ENCODE measurements around the gene ARMC9.

ARMC9 gene

DNA sequence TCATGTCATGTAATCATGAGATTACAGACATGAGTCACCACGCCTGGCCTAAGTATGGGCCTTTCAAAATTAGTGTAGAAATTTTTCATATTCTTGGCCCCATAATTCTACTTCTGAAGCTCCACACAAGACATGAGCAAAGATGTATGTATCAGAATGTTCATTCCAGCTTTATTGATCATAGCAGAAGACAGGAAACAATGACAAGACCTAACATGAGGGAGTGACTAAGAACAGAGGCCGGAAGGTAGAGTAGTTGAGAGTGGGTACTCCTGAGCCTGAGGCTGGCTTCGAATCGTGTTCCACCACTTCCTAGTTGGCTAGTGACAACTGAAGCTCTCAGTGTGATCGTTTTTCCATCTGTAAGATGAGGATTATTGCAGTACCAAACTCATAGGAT is 89.3 kb downstream of the ARMC9 start:
- no peaks in the 10 kb centered on the region for H3K36me3 Mint-ChIP-seq
- no peak overlapping the region for H3K27ac Mint-ChIP-seq
- no peaks in the 10 kb centered on the region for H3K27me3 Mint-ChIP-seq
- H3K4me1 Mint-ChIP-seq, result no peaks in the 10 kb centered on the region
- no peak overlapping the region for H3K4me3 Mint-ChIP-seq
- ATAC-seq (ENCODE audit: low read depth) (no peak), DNase-seq (ENCODE audit: low spot score in 2 of 2) (no peak)
- H3K9me3 Mint-ChIP-seq, result no peaks in the 10 kb centered on the region

DNA sequence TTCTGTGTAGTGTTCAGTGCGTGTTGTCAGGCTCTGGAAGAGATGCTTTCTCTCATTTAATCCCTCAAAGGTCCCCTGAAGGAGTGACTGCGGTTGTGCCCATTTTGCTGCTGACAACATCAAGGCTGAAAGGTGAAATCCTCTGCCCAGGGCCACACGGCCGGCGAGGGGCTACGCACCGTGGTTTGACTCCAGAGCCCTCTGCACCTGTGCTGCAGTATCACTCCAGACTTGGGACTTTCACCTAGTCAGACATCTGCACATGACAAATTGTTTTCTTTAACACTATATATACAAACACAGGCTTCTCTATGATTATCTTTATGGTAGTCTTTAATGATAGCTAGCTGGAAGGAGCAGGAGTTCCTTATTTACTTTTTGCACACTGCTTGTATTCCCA is 90.2 kb downstream of the ARMC9 start:
- no peaks in the 10 kb centered on the region for H3K4me1 Mint-ChIP-seq
- ATAC-seq (ENCODE audit: low read depth) (no peak), DNase-seq (ENCODE audit: low spot score in 2 of 2) (no peak)
- H3K9me3 Mint-ChIP-seq, result no peaks in the 10 kb centered on the region
- no peaks in the 10 kb centered on the region for H3K27me3 Mint-ChIP-seq
- H3K27ac Mint-ChIP-seq, result no peak overlapping the region
- H3K4me3 Mint-ChIP-seq, result no peak overlapping the region
- no peaks in the 10 kb centered on the region for H3K36me3 Mint-ChIP-seq

DNA sequence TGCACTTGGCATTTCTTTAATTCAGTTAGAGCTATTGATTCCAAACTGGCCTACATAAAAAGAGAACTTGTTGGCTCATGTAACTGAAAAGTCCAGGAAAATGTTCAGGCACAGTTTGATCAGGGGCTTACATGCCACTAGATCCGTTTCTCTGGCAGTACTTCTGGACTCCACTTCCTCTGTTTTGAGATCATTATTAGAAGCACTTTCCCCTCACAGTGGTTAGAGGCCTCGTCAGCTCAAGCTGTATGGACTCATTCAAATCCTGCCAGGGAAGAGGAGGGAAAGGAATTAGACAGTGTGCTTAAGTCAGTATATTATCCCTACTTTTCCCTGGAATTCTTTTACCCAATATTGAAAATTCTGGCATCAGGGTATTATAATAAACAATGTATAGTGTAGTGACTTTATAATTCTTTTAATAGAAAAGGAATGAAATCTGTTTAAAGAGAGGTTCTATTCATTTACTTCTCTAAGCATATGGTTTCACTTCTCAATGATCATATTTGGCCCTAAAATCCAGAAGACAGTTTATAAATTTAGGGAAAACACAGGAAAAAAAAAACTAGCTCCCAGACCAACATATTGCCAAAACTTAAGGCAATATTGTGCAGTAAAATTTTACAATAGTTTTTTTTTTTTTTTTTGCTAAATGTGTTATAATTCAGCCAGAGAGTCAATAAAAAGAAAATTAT is 92.0 kb downstream of the ARMC9 start:
- Mint-ChIP-seq H3K4me3 (no peak overlapping the region), H3K4me1 (peaks cover 5% of the 10 kb centered on the region)
- DNase-seq (ENCODE audit: low spot score in 2 of 2), result no peak

DNA sequence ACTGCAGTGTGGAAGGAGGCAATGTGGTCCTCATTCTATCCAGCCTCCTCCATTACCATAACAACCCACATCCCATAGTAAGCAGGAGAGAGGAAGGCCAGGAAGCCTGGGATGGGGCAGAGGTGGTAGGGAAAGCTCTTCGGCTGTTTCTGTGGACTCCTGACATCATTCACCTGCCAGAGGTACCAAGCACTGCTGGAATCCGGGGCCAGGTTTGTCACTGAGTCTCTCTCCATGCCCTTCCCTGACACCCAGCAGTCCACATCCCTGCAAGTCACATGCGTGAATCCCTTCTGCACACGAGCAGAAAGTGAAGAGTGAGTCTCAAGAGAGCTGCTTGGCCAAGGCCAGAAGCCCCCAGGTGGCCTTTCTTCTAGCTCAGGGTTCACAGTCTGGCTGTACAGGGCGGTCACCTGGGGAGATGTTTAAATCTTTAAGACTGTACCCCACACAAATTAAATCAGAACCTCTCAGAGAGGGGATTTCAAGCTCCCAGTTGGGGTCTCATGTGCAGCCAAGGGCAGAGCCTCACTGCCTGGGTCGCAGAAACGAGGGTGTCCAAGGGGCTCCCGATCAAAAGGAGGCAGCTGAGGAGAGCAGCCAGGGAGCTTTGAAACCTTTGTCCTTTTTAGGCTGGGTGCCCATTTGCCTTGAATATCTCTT is 94.2 kb downstream of the ARMC9 start:
- no peaks in the 10 kb centered on the region for H3K36me3 Mint-ChIP-seq
- DNase-seq (ENCODE audit: low spot score in 2 of 2) (no peak), ATAC-seq (ENCODE audit: low read depth) (no peak)
- no peaks in the 10 kb centered on the region for H3K27me3 Mint-ChIP-seq
- H3K4me1 Mint-ChIP-seq, result peaks cover 7% of the 10 kb centered on the region
- no peak overlapping the region for H3K27ac Mint-ChIP-seq
- H3K4me3 Mint-ChIP-seq, result no peak overlapping the region
- no peaks in the 10 kb centered on the region for H3K9me3 Mint-ChIP-seq

More for the DNA sequence above, 92.0 kb downstream of the ARMC9 start:
- no peaks in the 10 kb centered on the region for H3K9me3 Mint-ChIP-seq
- no peak overlapping the region for H3K27ac Mint-ChIP-seq
- H3K27me3 Mint-ChIP-seq, result no peaks in the 10 kb centered on the region
- H3K36me3 Mint-ChIP-seq, result no peaks in the 10 kb centered on the region
- ATAC-seq (ENCODE audit: low read depth), result no peak

DNA sequence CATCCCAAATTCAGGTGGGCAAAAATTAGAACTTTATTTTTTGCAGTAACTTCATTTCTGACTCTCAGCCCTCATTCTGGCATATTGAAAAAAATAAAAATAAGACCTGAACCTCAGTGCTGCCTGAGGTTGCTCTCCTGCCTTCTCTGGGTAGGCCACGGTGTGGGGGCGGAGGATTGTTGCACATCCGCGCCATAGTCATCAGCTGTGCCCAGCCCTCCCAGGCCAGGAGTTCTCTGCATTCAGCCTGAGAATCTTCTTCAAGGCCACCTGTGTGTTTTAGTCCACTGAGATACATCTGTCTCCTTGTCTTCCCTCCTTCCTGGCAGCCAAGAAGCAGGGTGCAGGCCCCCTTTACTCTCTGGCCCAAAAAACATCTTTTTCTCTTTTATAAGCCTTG is 94.7 kb downstream of the ARMC9 start:
- no peaks in the 10 kb centered on the region for H3K27me3 Mint-ChIP-seq
- H3K27ac Mint-ChIP-seq, result no peak overlapping the region
- DNase-seq (ENCODE audit: low spot score in 2 of 2) (no peak), ATAC-seq (ENCODE audit: low read depth) (no peak)
- H3K4me1 Mint-ChIP-seq, result peaks cover 7% of the 10 kb centered on the region
- no peaks in the 10 kb centered on the region for H3K9me3 Mint-ChIP-seq
- H3K36me3 Mint-ChIP-seq, result no peaks in the 10 kb centered on the region
- no peak overlapping the region for H3K4me3 Mint-ChIP-seq

DNA sequence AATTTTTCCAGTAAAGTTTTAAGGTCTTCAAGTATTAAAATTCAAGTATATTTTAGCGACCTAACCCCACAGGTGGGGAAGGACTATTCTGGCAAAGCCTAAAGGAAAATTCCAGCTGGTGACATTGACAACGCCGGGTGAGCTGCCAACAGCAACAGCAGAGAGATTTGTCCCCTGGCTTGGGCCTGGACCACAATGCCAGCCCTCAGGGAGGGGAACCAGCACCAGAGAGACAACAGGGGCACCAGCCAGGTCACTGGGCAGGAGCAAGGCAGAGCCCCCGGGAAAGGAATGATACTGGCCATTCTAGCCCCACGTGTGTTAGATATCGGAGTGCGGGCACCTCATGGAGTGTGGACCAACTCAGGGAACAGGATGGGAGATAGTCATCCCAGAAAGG is 95.7 kb downstream of the ARMC9 start:
- H3K4me1 Mint-ChIP-seq, result peaks cover 8% of the 10 kb centered on the region
- no peaks in the 10 kb centered on the region for H3K27me3 Mint-ChIP-seq
- H3K36me3 Mint-ChIP-seq, result no peaks in the 10 kb centered on the region
- DNase-seq (ENCODE audit: low spot score in 2 of 2), result no peak
- no peak overlapping the region for H3K27ac Mint-ChIP-seq
- no peaks in the 10 kb centered on the region for H3K9me3 Mint-ChIP-seq
- no peak overlapping the region for H3K4me3 Mint-ChIP-seq
- no peak for ATAC-seq (ENCODE audit: low read depth)

DNA sequence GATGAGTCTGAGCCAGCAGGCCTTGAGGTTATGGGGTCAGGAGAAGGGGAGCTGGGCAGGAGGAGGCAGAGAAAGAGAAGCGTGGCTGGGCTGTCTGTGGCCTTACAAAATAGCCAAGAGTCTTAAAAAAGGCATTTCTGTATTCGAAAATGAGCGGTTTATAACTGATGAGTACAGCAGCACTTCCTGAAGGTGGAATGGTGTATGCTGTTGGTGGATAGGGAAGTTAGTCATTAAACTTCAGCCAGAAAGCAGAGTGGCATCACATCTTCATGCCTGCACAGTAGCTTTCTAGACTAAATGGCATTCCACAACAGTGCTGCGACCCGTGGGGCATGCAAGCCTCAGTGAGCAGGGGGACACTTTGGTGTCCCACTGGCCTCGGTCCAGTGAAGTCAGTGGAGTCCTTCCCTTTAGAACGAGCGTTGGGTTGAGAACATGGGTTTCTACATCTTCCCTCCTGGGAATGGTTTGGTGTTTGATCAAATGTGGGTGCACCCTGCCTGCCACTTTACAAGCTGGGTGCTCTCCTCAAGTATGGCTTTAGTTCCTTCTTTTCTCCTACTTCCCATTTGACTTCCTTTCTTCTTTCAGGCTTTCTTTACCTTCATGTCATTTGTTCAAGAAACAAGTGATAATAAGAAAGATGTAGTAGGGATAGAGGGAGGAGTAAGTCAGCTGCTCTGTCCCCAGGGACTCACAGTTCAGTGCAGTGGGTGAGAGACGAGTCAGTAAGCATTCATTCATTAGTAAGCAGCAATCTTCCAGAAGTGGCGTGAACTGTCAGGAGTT is 96.3 kb downstream of the ARMC9 start:
- Mint-ChIP-seq H3K4me3 (no peak overlapping the region), H3K9me3 (no peaks in the 10 kb centered on the region), H3K27ac (no peak overlapping the region), H3K27me3 (no peaks in the 10 kb centered on the region), H3K4me1 (peaks cover 13% of the 10 kb centered on the region), H3K36me3 (no peaks in the 10 kb centered on the region)
- DNase-seq (ENCODE audit: low spot score in 2 of 2) (no peak), ATAC-seq (ENCODE audit: low read depth) (no peak)

DNA sequence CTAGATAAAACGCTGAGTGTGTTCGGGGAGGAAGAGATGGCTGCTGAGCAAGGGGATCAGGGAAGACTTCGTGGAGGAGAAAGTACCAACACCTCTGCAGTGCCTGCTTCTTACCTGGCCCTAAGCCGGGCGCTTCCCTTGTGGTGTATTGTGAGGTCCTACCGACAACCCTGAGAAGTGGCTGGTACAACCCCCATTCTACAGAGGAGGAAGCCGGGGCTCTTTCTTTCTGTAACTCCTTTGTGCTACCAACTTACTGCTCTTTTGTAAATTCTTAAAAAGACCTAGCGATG is 96.9 kb downstream of the ARMC9 start:
- Mint-ChIP-seq H3K9me3 (no peaks in the 10 kb centered on the region), H3K36me3 (no peaks in the 10 kb centered on the region), H3K27ac (no peak overlapping the region), H3K4me1 (peaks cover 17% of the 10 kb centered on the region), H3K4me3 (no peak overlapping the region), H3K27me3 (no peaks in the 10 kb centered on the region)
- ATAC-seq (ENCODE audit: low read depth) (no peak), DNase-seq (ENCODE audit: low spot score in 2 of 2) (no peak)

DNA sequence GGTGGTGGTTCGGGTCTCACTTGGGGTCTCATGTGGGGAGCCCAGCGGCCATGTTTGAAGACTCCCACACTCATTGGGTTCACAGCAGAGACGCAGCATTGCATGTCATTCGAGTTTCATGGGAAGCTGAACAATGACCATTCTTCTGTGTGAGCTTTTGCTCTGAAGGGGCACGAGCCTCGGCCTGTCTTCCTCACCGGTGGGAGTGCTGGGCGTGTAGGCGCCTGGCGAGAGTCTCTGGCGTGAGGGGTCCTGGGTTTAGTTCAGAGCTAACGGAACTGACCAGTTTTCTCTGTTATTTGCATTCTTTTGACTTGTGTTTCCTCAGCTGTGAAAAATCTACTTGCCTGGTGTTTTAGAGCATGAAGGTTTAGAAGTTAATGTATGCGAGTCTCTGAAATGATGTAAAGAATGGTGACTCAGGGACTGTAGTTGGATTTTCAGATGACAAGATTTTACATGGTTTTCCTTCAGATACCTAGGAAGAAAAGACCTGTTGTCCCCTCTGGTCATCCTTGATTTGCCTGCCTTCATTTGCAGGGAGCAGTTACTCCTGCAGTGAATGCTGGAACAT is 98.1 kb downstream of the ARMC9 start:
- ATAC-seq (ENCODE audit: low read depth), result no peak
- Mint-ChIP-seq H3K36me3 (no peaks in the 10 kb centered on the region), H3K27ac (no peak overlapping the region), H3K27me3 (no peaks in the 10 kb centered on the region), H3K4me3 (no peak overlapping the region), H3K9me3 (no peaks in the 10 kb centered on the region), H3K4me1 (peaks cover 23% of the 10 kb centered on the region)
- no peak for DNase-seq (ENCODE audit: low spot score in 2 of 2)

DNA sequence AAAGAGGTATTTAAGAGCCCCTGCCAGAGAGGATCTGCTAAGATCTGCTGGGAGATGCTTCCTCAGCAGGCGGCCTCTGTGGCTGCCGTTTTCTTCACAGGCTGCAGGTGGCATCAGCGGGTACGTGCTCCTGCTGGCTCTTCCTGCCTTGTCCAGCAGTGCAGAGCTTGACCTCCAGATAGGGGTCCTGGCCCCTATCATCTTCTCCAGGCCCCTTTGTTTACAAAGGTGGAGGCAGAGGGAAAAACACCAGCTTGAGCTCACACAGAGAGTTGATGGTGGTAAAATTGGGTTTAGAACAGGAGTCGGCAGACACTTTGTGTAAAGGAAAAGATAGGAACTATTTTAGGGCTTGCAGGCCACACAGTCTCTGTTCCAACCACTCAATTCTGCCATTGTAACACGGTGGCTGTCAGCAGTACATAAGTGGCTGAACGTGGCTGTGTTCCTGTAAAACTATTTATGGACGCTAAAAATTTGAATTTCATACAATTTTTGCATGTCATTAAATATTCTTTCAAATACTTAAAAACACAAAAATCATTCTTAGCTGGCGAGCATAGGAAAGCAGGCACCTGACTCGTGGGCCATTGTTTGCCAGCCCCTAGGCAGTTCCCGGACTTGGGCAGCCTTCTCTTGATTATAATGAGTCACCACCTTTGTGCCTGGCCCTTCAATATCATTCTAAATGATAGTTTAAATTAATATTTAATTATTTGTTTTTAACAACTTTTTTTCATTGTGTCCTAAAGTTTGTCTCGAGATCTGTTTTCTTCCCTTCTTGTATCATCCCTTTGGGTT is 98.9 kb downstream of the ARMC9 start:
- H3K27me3 Mint-ChIP-seq, result no peaks in the 10 kb centered on the region
- H3K9me3 Mint-ChIP-seq, result no peaks in the 10 kb centered on the region
- H3K36me3 Mint-ChIP-seq, result no peaks in the 10 kb centered on the region
- ATAC-seq (ENCODE audit: low read depth) (peak; percentile 52), DNase-seq (ENCODE audit: low spot score in 2 of 2) (peak; percentile 28 to 41)
- H3K4me1 Mint-ChIP-seq, result peaks cover 23% of the 10 kb centered on the region
- H3K4me3 Mint-ChIP-seq, result peak overlapping the region; percentile 56
- H3K27ac Mint-ChIP-seq, result peak overlapping the region; percentile 69

DNA sequence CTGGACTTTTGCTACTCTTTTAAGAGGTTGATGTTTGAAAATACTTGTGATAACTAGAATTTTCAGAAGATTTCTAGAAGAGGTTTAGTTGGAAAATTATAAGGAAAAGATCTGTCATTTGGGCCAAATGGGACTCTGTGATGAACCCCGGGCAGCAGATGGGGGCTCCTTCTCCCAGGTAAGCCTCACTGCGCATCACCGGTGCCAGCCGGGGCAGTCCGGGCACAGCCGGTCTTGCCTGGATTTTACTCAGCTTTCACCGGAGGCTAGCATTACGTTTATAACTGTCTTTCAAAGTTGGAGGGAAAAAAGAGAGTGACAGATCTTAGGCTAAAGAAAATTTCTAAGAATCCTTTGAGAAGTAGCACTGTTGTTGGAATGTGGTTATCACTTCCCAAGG is 99.7 kb downstream of the ARMC9 start:
- Mint-ChIP-seq H3K27ac (no peak overlapping the region), H3K4me3 (no peak overlapping the region), H3K27me3 (no peaks in the 10 kb centered on the region), H3K9me3 (no peaks in the 10 kb centered on the region), H3K4me1 (peaks cover 23% of the 10 kb centered on the region), H3K36me3 (no peaks in the 10 kb centered on the region)
- ATAC-seq (ENCODE audit: low read depth), result no peak
- DNase-seq (ENCODE audit: low spot score in 2 of 2), result no peak

DNA sequence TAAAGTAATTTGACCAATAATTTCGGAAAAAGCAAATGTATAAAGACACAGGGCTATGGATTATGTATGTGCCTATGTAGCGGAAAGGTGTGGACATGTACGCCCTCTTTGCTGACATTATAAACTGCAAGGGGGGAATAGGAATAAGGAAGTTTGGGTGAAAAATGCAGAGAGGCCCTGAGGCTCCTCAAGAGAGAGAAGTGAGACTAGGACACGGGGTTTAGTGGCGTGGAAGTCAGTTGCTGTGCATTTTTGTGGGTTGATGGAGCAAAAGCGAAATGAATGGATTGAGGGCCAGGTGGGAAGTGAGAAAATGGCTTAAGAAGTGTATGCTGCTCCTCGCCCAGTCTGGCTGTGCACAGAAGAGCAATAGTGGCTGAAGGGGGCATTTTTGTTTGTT is 100.8 kb downstream of the ARMC9 start:
- Mint-ChIP-seq H3K9me3 (no peaks in the 10 kb centered on the region), H3K4me1 (peaks cover 23% of the 10 kb centered on the region), H3K36me3 (no peaks in the 10 kb centered on the region), H3K27ac (peak overlapping the region; percentile 2), H3K27me3 (no peaks in the 10 kb centered on the region), H3K4me3 (peak overlapping the region; percentile 0)
- peak in 1 of 2 donors; percentile 40 for DNase-seq (ENCODE audit: low spot score in 2 of 2)
- peak; percentile 85 for ATAC-seq (ENCODE audit: low read depth)

DNA sequence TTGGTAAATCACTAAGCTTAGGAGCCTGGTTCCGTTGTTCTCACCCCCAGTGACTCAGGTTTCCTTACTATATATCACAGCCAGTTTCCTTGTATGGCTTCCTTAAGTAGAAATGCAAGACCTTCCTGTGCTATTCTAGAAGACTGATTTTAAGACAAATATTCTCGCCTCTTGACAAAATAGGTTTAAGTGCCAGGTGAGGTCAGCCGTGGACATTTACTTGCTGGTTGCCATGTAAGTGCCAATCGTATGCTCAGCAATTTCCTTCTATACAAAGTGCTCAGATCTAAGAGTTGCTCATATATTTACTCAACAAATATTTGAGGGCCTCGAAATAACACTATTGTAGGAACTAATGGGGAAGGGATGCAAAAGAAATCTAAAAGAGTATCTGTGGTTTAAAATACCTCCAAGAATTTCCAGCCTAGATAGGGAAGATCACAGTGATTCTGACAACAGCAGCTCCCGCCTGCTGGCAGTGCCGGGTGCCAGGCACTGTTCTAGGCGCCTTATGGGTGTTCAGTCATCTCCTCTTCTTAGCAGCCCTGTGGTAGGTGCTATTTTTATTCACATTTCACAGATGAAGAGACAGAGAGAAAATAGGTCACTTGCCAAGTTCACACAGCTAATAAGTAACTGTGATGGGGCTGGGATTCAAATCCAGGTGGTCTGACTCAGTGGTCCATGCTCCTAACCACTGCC is 101.7 kb downstream of the ARMC9 start:
- H3K27ac Mint-ChIP-seq, result peak overlapping the region; percentile 5
- H3K4me1 Mint-ChIP-seq, result peaks cover 19% of the 10 kb centered on the region
- no peak overlapping the region for H3K4me3 Mint-ChIP-seq
- DNase-seq (ENCODE audit: low spot score in 2 of 2), result no peak
- no peak for ATAC-seq (ENCODE audit: low read depth)
- no peaks in the 10 kb centered on the region for H3K36me3 Mint-ChIP-seq
- no peaks in the 10 kb centered on the region for H3K9me3 Mint-ChIP-seq
- no peaks in the 10 kb centered on the region for H3K27me3 Mint-ChIP-seq

Data from memory B cell (primary cell).